ENCODE measurements around the gene SLC5A10.
"Not testable (repeated sequence)": the region's sequence is repeated elsewhere in the genome, so short reads cannot be mapped to it uniquely, and the experiment has no call there.

Gene SLC5A10

GRCh38 chr17:19062009-19062717 is 110.2 kb downstream of the SLC5A10 start:
- not testable (repeated sequence) for H3K9me3 ChIP-seq (ENCODE audit: insufficient read depth, low read depth, low read length); H3K4me3 ChIP-seq (ENCODE audit: low read length); H3K4me1 ChIP-seq (ENCODE audit: insufficient read depth, low read length); H3K27me3 ChIP-seq (ENCODE audit: insufficient read depth, low read length); H3K27ac ChIP-seq (ENCODE audit: low read depth, low read length); H3K36me3 ChIP-seq (ENCODE audit: insufficient read depth, low read length); H3K9ac ChIP-seq (ENCODE audit: low read depth, low read length)
- WGBS: 0% methylated on average over 6 of the region's 51 CpGs

DNA sequence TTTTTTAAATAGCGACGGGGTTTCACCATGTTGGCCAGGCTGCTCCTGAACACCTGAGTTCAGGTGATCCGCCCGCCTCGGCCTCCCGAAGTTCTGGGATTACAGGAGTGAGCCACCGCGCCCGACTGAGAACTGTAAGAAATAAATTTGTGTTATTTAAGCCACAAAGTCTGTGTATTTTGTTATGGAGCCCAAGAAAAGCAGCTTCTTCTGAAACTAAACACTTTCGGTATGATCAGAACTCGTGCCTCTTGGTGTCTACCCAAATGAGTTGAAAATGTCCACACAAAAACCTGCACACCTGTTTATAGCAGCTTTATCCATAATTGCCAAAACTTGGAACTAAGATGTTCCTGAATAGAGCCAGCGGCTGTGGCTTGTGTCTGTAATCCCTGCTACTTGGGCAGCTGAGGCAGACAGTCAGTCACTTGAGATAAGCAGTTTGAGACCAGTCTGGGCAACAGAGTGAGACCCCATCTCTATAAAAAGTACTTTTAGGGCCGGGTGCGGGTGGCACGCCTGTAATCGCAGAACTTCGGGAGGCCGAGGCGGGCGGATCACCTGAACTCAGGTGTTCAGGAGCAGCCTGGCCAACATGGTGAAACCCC is 110.9 kb downstream of the SLC5A10 start:
- H3K4me3 ChIP-seq (ENCODE audit: low read length); H3K27me3 ChIP-seq (ENCODE audit: insufficient read depth, low read length); H3K9ac ChIP-seq (ENCODE audit: low read depth, low read length); H3K9me3 ChIP-seq (ENCODE audit: insufficient read depth, low read depth, low read length); H3K27ac ChIP-seq (ENCODE audit: low read depth, low read length); H3K4me1 ChIP-seq (ENCODE audit: insufficient read depth, low read length); H3K36me3 ChIP-seq (ENCODE audit: insufficient read depth, low read length): not testable (repeated sequence)
- WGBS: no CpG with 5 or more reads among the region's 20 CpGs

GRCh38 chr17:19063326-19063956 is 111.5 kb downstream of the SLC5A10 start:
- not testable (repeated sequence) for H3K36me3 ChIP-seq (ENCODE audit: insufficient read depth, low read length); H3K9me3 ChIP-seq (ENCODE audit: insufficient read depth, low read depth, low read length); H3K27ac ChIP-seq (ENCODE audit: low read depth, low read length); H3K4me3 ChIP-seq (ENCODE audit: low read length); H3K9ac ChIP-seq (ENCODE audit: low read depth, low read length); H3K4me1 ChIP-seq (ENCODE audit: insufficient read depth, low read length); H3K27me3 ChIP-seq (ENCODE audit: insufficient read depth, low read length)
- WGBS: 1% methylated on average over 20 of the region's 44 CpGs

DNA sequence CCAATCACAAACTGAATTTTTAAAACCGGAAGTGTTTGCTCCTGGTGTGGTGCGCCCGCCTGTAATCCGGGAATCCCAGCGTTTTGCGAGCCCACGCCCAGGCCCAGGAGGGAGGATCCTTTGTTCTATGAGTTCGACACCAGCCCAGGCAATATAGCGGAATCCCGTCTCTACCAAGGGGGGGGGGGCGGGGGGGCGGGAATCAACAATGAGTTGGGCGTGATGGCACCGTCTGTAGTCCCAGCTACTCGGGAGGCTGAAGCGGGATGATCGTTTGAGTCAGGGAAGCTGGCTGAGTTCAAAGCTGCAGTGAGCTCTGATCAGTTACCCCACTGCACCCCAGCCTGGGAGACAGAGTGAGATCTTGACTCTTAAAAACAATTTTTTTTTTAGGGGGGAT is 112.4 kb downstream of the SLC5A10 start:
- not testable (repeated sequence) for H3K4me3 ChIP-seq (ENCODE audit: low read length); H3K27me3 ChIP-seq (ENCODE audit: insufficient read depth, low read length); H3K9ac ChIP-seq (ENCODE audit: low read depth, low read length); H3K4me1 ChIP-seq (ENCODE audit: insufficient read depth, low read length); H3K27ac ChIP-seq (ENCODE audit: low read depth, low read length); H3K9me3 ChIP-seq (ENCODE audit: insufficient read depth, low read depth, low read length); H3K36me3 ChIP-seq (ENCODE audit: insufficient read depth, low read length)
- WGBS: no CpG with 5 or more reads among the region's 17 CpGs

DNA sequence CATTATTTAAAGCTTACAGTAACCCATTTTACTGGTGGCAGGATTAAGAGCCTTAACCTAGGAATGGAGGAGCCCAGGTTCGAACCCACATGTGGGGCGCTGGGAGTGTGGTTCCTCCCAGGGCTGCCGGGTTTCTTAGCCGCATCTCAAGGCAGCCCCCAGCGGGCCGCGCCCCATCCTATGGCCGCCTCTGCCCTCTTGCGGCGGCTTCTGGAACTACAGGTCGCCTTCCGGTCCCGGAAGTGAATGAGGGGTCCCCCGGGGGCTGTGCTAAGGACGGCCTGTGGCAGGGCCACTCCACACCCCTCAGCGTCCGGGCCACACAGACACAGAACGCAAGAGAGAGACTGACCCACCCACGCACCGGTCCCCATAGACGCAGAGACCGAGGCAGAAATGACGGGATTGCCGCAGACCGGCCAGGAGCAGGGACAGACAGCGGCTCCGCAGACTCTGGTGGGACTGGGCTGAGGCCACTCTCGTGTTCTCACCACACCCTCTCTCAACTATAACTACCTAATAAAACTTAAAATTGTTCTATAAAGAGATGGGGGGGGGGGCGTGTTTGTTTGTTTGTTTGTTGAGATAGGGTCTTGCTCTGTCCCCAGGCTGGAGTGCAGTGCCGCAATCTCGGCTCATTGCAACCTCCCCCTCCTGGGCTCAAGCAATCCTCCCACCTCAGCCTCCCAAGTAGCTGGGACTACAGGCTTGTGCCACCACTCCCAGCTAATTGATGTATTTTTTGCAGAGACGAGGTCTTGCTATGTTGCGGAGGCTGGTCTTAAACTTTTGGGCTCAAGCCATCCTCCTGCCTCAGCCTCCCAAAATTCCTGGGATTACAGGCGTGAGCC is 118.6 kb downstream of the SLC5A10 start:
- H3K4me1 ChIP-seq (ENCODE audit: insufficient read depth, low read length); H3K9ac ChIP-seq (ENCODE audit: low read depth, low read length); H3K27me3 ChIP-seq (ENCODE audit: insufficient read depth, low read length); H3K9me3 ChIP-seq (ENCODE audit: insufficient read depth, low read depth, low read length); H3K36me3 ChIP-seq (ENCODE audit: insufficient read depth, low read length); H3K27ac ChIP-seq (ENCODE audit: low read depth, low read length); H3K4me3 ChIP-seq (ENCODE audit: low read length): not testable (repeated sequence)
- no CpG with 5 or more reads among the region's 34 CpGs for WGBS

All from HUES64 (cell line).